ENCODE data around the gene MRPL3. TPM values are rescaled to one million over a fixed set of nuclear protein-coding genes. Genes with fewer than 3 reads are reported as not detected.

MRPL3 gene
- total and polyA plus RNA-seq, 11 donors = 50.3 to 137 (median 51.9) TPM

GRCh38 chr3:131547585-131547984 is 44.8 kb upstream of the MRPL3 start:
- Histone ChIP-seq H3K9me3 (no peaks in the 10 kb centered on the region), H3K36me3 (no peaks in the 10 kb centered on the region), H3K4me1 (peaks cover 0 to 12% (median 3%) of the 10 kb centered on the region in 12 donors), H3K27ac (no peak overlapping the region), H3K27me3 (no peaks in the 10 kb centered on the region), H3K4me3 (no peak overlapping the region)
- ATAC-seq (no peak), DNase-seq (no peak)
- WGBS, 4 donors = 68 to 85% (median 73%) methylated on average over 1 of the region's 1 CpG
- TF ChIP-seq CTCF (IDR thresholded peaks at IDR 0.05) (no peak), POLR2A (IDR thresholded peaks at IDR 0.05) (no peak)
- intact Hi-C loops (cut with DNase I) = loop anchor here in 2 of 10 donors (10.0 kb wide), 3 partner anchors 247 to 487 kb away; partner anchors contain the start of gene CPNE4 (in 1 of the 2)

GRCh38 chr3:131546441-131546840 is 43.7 kb upstream of the MRPL3 start:
- intact Hi-C loops (cut with DNase I) = loop anchor here in 2 of 10 donors (10.0 kb wide), 3 partner anchors 248 to 488 kb away; partner anchors contain the start of gene CPNE4 (in 1 of the 2)

GRCh38 chr3:131544557-131544956 is 41.8 kb upstream of the MRPL3 start:
- TF ChIP-seq POLR2A (IDR thresholded peaks at IDR 0.05) (no peak), CTCF (IDR thresholded peaks at IDR 0.05) (no peak)
- peak overlapping the region in 6 of 12 donors; percentile 38 to 70 (median 48) for H3K27ac ChIP-seq
- no peaks in the 10 kb centered on the region for H3K9me3 ChIP-seq
- DNase-seq (no peak), ATAC-seq (no peak)
- intact Hi-C loops (cut with DNase I) = loop anchor here in 2 of 10 donors (10.0 kb wide), 3 partner anchors 250 to 490 kb away; partner anchors contain the start of gene CPNE4 (in 1 of the 2)
- H3K27me3 ChIP-seq = no peaks in the 10 kb centered on the region
- no peak overlapping the region for H3K4me3 ChIP-seq
- no peaks in the 10 kb centered on the region for H3K36me3 ChIP-seq
- peaks cover 0 to 12% (median 3%) of the 10 kb centered on the region in 12 donors for H3K4me1 ChIP-seq
- WGBS, 4 donors = 69 to 84% (median 79%) methylated on average over 2 of the region's 2 CpGs

More at GRCh38 chr3:131546441-131546840, 43.7 kb upstream of the MRPL3 start:
- H3K36me3 ChIP-seq = no peaks in the 10 kb centered on the region
- H3K4me1 ChIP-seq = peaks cover 0 to 12% (median 3%) of the 10 kb centered on the region in 12 donors
- H3K4me3 ChIP-seq = no peak overlapping the region
- no peaks in the 10 kb centered on the region for H3K27me3 ChIP-seq
- no peaks in the 10 kb centered on the region for H3K9me3 ChIP-seq
- H3K27ac ChIP-seq = no peak overlapping the region
- TF ChIP-seq POLR2A (IDR thresholded peaks at IDR 0.05) = no peak
- no peak for TF ChIP-seq CTCF (IDR thresholded peaks at IDR 0.05)
- no peak for ATAC-seq
- no peak for DNase-seq

GRCh38 chr3:131543714-131544113 is 40.9 kb upstream of the MRPL3 start:
- H3K27ac ChIP-seq = peak overlapping the region in 8 of 12 donors; percentile 9 to 70 (median 48)
- peak in 1 of 12 donors; percentile 12 for TF ChIP-seq CTCF (IDR thresholded peaks at IDR 0.05)
- TF ChIP-seq POLR2A (IDR thresholded peaks at IDR 0.05) = no peak
- no peaks in the 10 kb centered on the region for H3K36me3 ChIP-seq
- no peaks in the 10 kb centered on the region for H3K27me3 ChIP-seq
- DNase-seq (peak; percentile 68 to 89 (median 78)), ATAC-seq (peak; percentile 85 to 99 (median 96))
- H3K4me3 ChIP-seq = no peak overlapping the region
- intact Hi-C loops (cut with DNase I) = loop anchor here in 2 of 10 donors (10.0 kb wide), 3 partner anchors 251 to 491 kb away; partner anchors contain the start of gene CPNE4 (in 1 of the 2)
- H3K4me1 ChIP-seq = peaks cover 0 to 12% (median 3%) of the 10 kb centered on the region in 12 donors
- H3K9me3 ChIP-seq = peaks cover 0 to 2% (median 0%) of the 10 kb centered on the region in 12 donors

All from heart left ventricle (tissue), 16 donors.